ENCODE results near the gene STPG2.

The STPG2 gene

GRCh38 chr4:97548186-97548585 lies 595.1 kb downstream of the STPG2 start:
- H3K4me3 ChIP-seq (ENCODE audit: low read depth, low read length) = no peak overlapping the region
- TF ChIP-seq CTCF (conservative IDR thresholded peaks at IDR 0.05; ENCODE audit: low read depth, low read length) = no peak
- no peak for DNase-seq (ENCODE audit: low read depth)

GRCh38 chr4:97531351-97531750 lies 611.9 kb downstream of the STPG2 start:
- no peak for DNase-seq (ENCODE audit: low read depth)
- no peak overlapping the region for H3K4me3 ChIP-seq (ENCODE audit: low read depth, low read length)
- TF ChIP-seq CTCF (conservative IDR thresholded peaks at IDR 0.05; ENCODE audit: low read depth, low read length) = no peak

GRCh38 chr4:97530676-97531075 lies 612.6 kb downstream of the STPG2 start:
- no peak for DNase-seq (ENCODE audit: low read depth)
- no peak for TF ChIP-seq CTCF (conservative IDR thresholded peaks at IDR 0.05; ENCODE audit: low read depth, low read length)
- H3K4me3 ChIP-seq (ENCODE audit: low read depth, low read length) = no peak overlapping the region

GRCh38 chr4:97525236-97525635 lies 618.0 kb downstream of the STPG2 start:
- H3K4me3 ChIP-seq (ENCODE audit: low read depth, low read length) = no peak overlapping the region
- no peak for TF ChIP-seq CTCF (conservative IDR thresholded peaks at IDR 0.05; ENCODE audit: low read depth, low read length)
- no peak for DNase-seq (ENCODE audit: low read depth)

DNA sequence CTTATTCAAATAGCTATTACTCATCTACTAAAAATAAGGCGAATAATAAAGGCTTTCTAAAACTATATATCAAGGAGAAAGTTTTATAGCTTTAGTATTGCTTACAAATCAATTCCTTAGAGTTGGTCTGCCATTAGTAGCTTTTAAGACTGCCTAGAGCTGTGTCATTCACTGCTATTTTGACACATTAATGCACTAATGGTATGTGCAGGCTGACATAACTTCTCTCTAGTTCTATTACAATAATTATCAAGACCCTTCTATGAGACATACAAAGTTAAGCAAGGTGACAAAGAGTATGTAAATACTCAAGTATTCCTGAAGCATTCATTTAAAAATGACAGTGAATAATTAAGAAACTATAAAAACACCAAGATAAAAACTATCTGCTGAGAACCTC lies 625.3 kb downstream of the STPG2 start:
- H3K4me3 ChIP-seq (ENCODE audit: low read depth, low read length) = no peak overlapping the region
- DNase-seq (ENCODE audit: low read depth) = no peak
- TF ChIP-seq CTCF (conservative IDR thresholded peaks at IDR 0.05; ENCODE audit: low read depth, low read length) = no peak

DNA sequence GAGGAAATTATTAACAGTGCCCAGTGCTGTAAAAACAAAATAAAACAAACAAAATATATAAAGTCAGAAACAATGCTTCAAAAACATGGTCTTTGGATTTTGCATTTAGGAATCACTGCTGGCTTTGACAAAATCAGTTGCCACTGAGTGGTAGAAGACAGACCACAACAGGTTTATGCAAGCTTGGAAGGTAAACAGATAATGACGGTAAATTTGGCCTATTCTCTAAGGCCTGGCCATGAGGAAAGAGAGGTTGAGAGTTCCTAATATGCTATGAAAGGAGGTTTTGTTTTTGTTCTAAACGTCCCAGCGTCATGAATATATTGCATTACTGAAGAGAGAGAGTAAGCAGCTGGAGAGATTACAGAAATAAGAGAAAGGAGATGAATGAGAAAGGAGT lies 629.4 kb downstream of the STPG2 start:
- no peak for TF ChIP-seq CTCF (conservative IDR thresholded peaks at IDR 0.05; ENCODE audit: low read depth, low read length)
- no peak for DNase-seq (ENCODE audit: low read depth)
- no peak overlapping the region for H3K4me3 ChIP-seq (ENCODE audit: low read depth, low read length)

All from choroid plexus epithelial cell (primary cell).